AG10803 (cell line): Measurements from ENCODE around the gene TEX29.

Experiments used
- DNase-seq: peaks from one replicate; pipeline ENCODE4 v3.0.0; 2010; ENCODE audit warnings: low read depth
- H3K4me3 ChIP-seq: 2 replicates; pipeline ENCODE4 v1.5.1; 2011; ENCODE audit warnings: mild to moderate bottlenecking, low read length, control low read depth
- TF ChIP-seq, protein P1 (sequence below): conservative IDR thresholded peaks from 2 replicates; pipeline ENCODE4 v1.5.1; 2011; ENCODE audit warnings: mild to moderate bottlenecking, low read length, control low read depth, inconsistent platforms

The TEX29 gene

DNA sequence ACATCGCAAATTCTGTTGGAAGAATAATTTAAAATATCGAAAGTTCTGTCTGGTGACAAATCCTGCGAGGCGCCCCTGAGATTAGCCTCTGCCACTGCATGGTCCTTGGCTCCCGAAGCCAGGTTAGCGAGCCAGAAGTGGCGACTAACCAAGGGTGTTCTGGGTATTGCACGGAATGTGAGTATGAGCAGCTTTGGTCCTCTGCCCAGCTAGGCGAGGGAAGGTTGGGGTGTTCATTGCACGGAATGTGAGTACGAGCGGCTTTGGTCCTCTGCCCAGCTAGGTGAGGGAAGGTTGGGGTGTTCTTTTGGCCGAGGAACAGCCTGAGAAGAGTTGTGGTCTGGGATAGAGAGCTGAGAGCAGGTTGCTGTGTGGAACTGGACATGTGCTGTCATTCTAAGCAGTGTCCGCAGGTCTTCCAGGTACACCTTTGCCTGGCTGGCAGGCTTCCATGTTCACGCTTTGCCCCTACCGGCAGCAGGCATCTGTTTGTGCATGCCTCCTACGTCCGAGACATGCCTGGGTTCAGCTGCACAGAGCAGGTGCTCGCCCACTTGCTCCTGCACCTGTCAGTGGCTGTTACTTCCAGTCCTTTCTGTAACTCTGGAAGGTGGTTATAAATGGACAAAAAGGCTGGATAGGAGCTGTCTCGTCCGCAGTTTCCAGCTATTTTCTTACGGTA, 18.3 kb upstream of the TEX29 start:
- H3K4me3 ChIP-seq, result no peak overlapping the region
- TF ChIP-seq, protein P1, sequence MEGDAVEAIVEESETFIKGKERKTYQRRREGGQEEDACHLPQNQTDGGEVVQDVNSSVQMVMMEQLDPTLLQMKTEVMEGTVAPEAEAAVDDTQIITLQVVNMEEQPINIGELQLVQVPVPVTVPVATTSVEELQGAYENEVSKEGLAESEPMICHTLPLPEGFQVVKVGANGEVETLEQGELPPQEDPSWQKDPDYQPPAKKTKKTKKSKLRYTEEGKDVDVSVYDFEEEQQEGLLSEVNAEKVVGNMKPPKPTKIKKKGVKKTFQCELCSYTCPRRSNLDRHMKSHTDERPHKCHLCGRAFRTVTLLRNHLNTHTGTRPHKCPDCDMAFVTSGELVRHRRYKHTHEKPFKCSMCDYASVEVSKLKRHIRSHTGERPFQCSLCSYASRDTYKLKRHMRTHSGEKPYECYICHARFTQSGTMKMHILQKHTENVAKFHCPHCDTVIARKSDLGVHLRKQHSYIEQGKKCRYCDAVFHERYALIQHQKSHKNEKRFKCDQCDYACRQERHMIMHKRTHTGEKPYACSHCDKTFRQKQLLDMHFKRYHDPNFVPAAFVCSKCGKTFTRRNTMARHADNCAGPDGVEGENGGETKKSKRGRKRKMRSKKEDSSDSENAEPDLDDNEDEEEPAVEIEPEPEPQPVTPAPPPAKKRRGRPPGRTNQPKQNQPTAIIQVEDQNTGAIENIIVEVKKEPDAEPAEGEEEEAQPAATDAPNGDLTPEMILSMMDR, result no peak
- DNase-seq, result no peak

DNA sequence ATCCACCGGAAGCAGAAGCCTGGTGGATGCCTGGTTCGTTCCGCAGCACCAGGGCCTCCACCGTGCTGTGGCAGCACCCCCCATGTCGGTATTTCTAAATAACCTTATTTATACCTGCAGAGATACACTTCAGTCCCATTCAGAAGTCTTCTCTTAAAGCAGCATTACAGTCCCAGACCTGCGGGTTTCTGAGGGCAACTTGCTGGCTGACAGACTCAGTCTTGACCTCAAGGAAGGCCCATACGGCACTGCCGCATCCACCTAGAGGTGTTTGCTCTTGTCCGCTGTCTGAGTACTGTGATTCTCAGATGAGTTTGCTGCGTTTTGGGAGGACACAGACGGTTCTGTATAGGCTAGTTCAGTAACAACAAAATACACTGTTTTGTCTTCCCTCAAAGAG, 16.9 kb upstream of the TEX29 start:
- no peak for DNase-seq
- H3K4me3 ChIP-seq, result no peak overlapping the region
- TF ChIP-seq, protein P1, result no peak

DNA sequence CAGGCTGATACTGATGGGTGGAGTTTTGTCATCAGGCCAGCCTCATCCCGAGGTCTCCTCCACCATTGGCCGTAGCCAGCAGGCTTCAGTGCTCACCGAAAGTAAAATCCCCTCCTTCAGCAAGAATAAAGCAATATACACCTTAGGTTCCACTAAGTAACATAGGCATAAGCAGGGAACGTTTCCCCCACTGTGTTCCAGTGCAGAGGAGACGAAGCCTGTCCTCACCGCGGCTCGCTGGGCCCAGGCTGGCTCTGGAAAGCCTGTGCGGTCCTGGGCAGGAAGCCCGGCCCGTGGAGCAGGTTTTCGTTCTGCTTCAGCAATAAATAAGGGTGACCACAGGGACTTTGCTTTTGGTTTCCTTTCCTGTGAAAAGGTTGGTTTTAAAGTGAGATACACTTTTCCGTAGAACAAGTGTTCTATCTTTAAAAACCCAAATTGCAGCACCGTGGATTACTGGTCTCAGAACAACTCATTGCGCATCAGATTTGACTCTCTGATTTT, 16.3 kb upstream of the TEX29 start:
- DNase-seq, result no peak
- TF ChIP-seq, protein P1, result no peak
- no peak overlapping the region for H3K4me3 ChIP-seq

DNA sequence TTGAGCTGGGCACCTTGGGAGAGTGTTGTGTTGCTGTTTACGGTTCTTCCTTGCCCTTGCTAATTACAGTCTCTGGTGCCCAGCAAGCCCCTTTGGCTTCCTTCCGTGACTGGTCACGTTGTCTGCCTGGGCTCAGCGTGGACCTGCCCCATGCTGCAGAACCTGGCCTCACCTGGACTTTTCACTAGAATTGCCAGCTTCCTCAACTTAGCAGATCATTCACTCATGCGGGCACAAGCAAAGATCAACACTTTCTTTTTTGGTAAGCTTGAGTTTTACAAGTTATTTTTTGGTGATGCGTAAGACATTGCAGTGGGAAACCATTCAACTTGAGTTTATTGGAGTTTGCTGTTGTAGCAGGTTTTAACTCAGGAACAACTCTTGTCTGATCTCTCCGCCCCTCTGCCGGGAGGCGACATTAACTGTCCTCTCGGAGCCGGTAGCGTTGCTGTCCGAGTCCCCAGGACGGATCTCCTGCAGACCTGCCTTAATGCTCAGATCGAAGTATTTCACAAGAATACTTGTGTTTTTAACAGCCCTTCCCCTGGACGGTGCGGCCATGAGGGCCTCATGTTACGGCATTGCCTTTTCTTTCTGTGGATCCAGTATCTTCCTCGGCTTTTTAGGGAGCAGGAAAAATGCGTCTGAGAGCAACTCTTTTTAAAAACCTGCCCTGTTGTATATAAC, 15.7 kb upstream of the TEX29 start:
- TF ChIP-seq, protein P1, result no peak
- DNase-seq, result no peak
- H3K4me3 ChIP-seq, result no peak overlapping the region

DNA sequence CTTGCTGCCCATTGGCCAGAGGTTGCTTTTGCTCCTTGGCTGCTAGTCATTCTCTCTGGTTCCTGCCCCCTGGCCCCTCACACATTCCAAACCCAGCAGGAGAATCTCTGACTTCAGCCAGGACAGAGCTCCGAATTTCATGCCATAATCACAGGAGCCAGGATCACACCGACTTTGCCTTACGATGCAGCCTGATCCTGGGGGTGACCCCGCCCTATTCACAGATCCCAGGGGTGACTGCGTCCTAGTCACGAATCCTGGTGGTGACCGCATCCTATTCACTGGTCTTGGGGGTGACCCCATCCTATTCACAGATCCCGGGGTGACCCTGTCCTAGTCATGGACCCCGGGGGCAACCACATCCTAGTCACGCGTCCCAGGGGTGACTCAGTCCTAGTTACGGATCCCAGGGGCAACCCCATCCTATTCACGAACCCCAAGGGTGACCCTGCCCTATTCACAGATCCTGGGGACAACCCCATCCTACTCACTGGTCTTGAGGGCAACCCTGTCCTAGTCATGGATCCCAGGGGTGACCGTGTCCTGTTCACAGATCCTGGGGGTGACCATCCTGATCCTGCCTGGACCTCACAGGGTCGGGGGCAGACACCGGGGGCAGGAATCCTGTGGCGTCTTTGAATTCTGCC, 7.4 kb upstream of the TEX29 start:
- no peak overlapping the region for H3K4me3 ChIP-seq
- TF ChIP-seq, protein P1, result no peak
- DNase-seq, result no peak

DNA sequence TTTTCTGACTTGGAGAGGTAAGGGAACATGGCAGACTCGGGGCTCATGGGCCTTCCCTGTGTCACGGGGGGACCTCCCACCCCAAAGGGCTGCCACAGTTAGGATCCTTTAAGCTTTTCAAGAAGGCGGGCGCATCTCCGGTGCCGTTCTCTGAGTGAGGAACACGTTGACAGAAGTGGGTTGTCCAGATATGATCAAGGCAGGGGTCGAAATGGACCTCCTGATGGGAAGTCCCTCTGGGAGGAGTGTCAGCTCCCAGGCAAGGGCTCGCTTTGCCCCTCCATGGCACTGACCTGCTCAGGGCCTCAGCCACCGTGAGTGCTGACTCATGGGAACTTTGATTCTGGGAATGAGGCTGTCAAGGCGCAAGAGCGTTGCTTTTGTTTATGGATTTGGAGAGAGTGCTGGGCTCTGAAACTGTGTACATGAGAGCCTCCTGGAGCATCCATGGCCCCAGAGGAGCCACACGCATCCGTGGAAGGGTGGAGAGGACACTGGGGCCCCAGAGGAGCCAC, 6.5 kb upstream of the TEX29 start:
- TF ChIP-seq, protein P1, result no peak
- no peak overlapping the region for H3K4me3 ChIP-seq
- no peak for DNase-seq

DNA sequence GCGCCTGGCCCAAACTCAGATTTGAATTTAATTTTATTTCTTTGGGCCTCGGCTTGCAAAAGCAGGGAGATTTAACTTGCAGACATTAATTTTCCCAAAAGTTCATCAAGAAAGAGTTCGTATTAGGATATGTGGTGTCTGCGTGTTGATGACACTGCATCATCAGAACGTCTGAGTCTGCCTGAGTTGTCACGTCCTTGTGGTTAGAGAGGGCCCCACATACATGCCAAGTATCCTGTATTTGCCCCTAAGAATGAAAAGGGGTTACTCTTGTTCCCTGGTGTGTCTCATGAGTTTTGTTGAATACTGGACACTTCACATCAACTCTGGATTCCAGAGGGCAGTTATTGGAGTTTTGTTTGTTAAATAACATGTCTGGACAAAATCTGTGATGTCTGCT, 5.6 kb upstream of the TEX29 start:
- DNase-seq, result peak; percentile 75
- TF ChIP-seq, protein P1, result no peak

More for the DNA sequence above, 5.6 kb upstream of the TEX29 start:
- no peak overlapping the region for H3K4me3 ChIP-seq
